Testis (tissue), 3 donors: ENCODE results near the gene EME1. TPM values are rescaled to one million over a fixed set of nuclear protein-coding genes. Genes with fewer than 3 reads are reported as not detected.
"Not testable (repeated sequence)": the region's sequence is repeated elsewhere in the genome, so short reads cannot be mapped to it uniquely, and the experiment has no call there.

Source experiments
- DNase-seq: peaks from one replicate; pipeline ENCODE4 v3.0.0-alpha.2; 2019
- H3K27ac ChIP-seq, 2 donors: fragments of 200-600 bp; sonication (generic); one replicate each; pipeline ENCODE4 v1.5.1; 2019
- H3K27me3 ChIP-seq: fragments of 200-600 bp; sonication (generic); one replicate; pipeline ENCODE4 v1.5.1; 2019
- H3K36me3 ChIP-seq: fragments of 200-600 bp; sonication (generic); one replicate; pipeline ENCODE4 v1.5.1; 2017; ENCODE audit warnings: low read depth; ENCODE audit errors: missing control alignments
- H3K4me1 ChIP-seq: fragments of 200-600 bp; sonication (generic); one replicate; pipeline ENCODE4 v1.5.1; 2019
- H3K4me3 ChIP-seq, 2 donors: fragments of 200-600 bp; sonication (generic); one replicate each; pipeline ENCODE4 v1.5.1; 2017 to 2019
- H3K9me3 ChIP-seq: fragments of 200-600 bp; sonication (generic); one replicate; pipeline ENCODE4 v1.5.1; 2017
- POLR2A ChIP-seq: fragments of 450-650 bp; IDR thresholded peaks from one replicate; pipeline ENCODE4 v1.6.1; 2017; ENCODE audit warnings: antibody characterized with exemption, mild to moderate bottlenecking, moderate library complexity
- WGBS, 2 donors: methylation state at CpG; one replicate each; pipeline ENCODE4 v1.1.5; 2018; 5-methylcytosine and 5-hydroxymethylcytosine counted together
- intact Hi-C: fragments of 100-400 bp; cut with DNase I; formaldehyde crosslinking; loops from one replicate; pipeline ENCODE4 v1.15.1; 2023; ENCODE audit warnings: low total_unique reads
- polyA plus RNA-seq: library from polyadenylated mRNA; stranded (reverse); fragments of 350-450 nt; fragmentation: Illumina TruSeq; extraction: RNeasy Lipid Tissue Mini Kit (QIAGEN cat#74804); gene quantifications from one replicate; pipeline ENCODE4 v1.2.3, GENCODE V29; 2014; ENCODE audit warnings: low read depth, low replicate concordance; ENCODE audit not compliant: insufficient read depth
- small RNA-seq, 2 donors: library from RNA; depleted of rRNA; stranded (forward); fragments of <200 nt; gene quantifications; one replicate each; pipeline ENCODE3, GENCODE V24; 2016
- total RNA-seq, 2 donors: library from RNA; depleted of rRNA; stranded (reverse); fragments of >200 nt; gene quantifications; one replicate each; pipeline ENCODE4 v1.2.3, GENCODE V29; 2016
- TF ChIP-seq, protein P1 (sequence below), 3 experiments: fragments of 450-650 bp in 2 of 3; fragments of 200-600 bp in 1 of 3; sonication (generic) in 1 of 3; IDR thresholded peaks; one replicate each; pipeline ENCODE4 v1.5.1; 2016 to 2019; ENCODE audit warnings: antibody characterized with exemption in 3 of 3, mild to moderate bottlenecking in 2 of 3, moderate library complexity in 1 of 3

The EME1 gene
- total and polyA plus RNA-seq, 3 donors from 2014 or later = 15.6 to 22.8 (median 19.3) TPM

DNA sequence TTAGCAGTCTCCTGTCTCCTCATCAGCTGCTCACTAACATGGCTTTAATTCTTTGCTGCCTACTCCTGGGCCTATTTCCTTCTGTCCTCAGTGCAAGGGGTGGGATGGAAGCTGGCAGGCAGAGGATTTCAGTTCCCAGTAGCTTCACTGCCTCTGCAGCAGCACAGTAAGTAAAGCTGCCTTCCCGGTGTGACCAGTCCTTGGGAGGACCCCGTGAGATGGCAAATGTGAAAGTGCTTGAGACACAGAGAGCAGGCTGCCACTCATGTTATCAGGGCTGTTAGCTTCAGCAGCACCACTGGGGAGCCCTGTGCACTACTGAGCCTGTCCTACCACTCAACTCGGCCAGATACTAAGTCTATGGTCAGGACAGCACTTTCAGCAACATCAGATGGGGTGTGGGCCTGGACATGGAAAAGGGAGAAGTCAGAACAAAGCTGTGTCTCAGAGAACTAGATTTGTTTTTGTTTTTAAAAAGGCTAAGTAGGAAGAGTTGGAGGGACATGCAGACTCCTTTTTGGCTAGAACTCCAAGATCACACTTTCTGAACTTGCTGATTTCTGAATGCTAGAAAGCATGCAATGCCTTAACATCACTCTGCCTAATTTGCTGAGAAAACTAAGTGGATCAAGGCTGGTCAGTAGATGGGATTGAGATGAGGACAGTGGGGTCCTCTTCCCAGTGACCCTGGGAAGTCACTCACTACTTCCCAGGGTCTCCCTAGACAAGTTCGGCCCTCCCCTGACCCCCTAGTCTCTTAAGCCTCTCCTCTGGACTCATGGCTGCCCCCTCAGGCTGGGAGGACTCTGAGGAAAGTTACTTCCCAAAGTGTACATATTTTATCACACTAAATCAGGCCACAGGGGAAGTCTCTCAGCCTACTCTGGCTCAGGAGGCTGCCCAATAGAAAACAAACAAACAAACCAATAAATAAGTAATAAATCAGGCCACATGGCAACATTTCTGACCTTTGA, 54.1 kb downstream of the EME1 start:
- intact Hi-C loops = no loop called here
- Histone ChIP-seq H3K27me3 (no peaks in the 10 kb centered on the region), H3K4me3 (peak overlapping the region; percentile 56 to 72), H3K4me1 (peaks cover 25% of the 10 kb centered on the region), H3K27ac (peak overlapping the region; percentile 73 to 82), H3K9me3 (no peaks in the 10 kb centered on the region), H3K36me3 (no peaks in the 10 kb centered on the region)
- no peak for TF ChIP-seq POLR2A
- TF ChIP-seq, protein P1, sequence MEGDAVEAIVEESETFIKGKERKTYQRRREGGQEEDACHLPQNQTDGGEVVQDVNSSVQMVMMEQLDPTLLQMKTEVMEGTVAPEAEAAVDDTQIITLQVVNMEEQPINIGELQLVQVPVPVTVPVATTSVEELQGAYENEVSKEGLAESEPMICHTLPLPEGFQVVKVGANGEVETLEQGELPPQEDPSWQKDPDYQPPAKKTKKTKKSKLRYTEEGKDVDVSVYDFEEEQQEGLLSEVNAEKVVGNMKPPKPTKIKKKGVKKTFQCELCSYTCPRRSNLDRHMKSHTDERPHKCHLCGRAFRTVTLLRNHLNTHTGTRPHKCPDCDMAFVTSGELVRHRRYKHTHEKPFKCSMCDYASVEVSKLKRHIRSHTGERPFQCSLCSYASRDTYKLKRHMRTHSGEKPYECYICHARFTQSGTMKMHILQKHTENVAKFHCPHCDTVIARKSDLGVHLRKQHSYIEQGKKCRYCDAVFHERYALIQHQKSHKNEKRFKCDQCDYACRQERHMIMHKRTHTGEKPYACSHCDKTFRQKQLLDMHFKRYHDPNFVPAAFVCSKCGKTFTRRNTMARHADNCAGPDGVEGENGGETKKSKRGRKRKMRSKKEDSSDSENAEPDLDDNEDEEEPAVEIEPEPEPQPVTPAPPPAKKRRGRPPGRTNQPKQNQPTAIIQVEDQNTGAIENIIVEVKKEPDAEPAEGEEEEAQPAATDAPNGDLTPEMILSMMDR (IDR thresholded peaks at IDR 0.05) = no peak
- WGBS, 2 donors = 6 to 14% methylated on average over 4 of the region's 4 CpGs
- peak; percentile 60 for DNase-seq

DNA sequence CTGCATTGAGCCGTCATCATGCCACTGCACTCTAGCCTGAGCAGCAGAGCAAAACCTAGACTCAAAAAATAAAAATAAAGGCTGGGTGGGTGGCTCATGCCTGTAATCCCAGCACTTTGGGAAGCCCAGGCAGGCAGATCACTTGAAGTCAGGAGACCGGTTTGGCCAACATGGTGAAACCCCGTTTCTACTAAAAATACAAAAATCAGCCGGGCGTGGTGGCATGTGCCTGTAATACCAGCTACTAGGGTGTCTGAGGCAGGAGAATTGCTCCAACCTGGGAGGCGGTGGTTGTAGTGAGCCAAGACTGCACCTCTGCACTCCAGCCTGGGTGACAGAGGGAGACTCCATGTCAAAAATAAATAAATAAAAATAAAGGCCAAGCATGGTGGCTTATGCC, 55.1 kb downstream of the EME1 start:
- peaks cover 25% of the 10 kb centered on the region for H3K4me1 ChIP-seq
- DNase-seq, H3K27me3 ChIP-seq, H3K36me3 ChIP-seq, intact Hi-C loops, H3K9me3 ChIP-seq, H3K4me3 ChIP-seq: not testable (repeated sequence)
- WGBS, 2 donors = 72 to 83% methylated on average over 6 of the region's 6 CpGs
- H3K27ac ChIP-seq = peak overlapping the region in 1 of 2 donors; percentile 73

DNA sequence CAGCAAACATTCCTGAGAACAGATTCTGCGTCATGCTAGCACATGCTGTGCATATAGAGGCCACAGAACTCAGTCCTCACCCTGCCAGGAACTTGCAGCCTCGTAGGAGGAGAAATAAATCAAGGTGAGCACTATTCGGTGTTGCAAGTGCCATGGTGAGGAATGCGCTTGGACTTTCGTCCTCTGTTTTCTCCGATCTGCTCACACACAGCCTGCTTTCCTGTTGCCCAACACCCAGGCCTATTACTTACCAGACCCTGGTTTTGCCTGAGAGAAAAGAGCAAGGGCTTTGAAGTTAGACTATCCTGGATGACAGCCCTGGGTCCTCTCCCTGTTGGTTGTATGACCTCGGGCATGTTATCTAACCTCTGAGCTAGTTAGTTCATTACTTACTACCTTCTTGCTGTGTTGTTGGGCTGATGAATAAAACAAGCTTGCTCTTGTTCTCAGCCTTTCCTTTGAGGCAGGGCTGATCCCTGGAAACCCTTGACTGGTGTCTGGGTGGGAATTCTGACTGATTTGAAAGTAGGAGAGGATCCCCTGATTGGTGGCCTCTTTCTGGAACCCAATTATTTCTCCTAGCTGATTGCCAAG, 55.9 kb downstream of the EME1 start:
- WGBS, 2 donors = 73 to 79% methylated on average over 7 of the region's 7 CpGs
- Histone ChIP-seq H3K4me3 (no peak overlapping the region), H3K36me3 (no peaks in the 10 kb centered on the region), H3K27ac (no peak overlapping the region), H3K27me3 (no peaks in the 10 kb centered on the region), H3K9me3 (no peaks in the 10 kb centered on the region), H3K4me1 (peaks cover 25% of the 10 kb centered on the region)
- intact Hi-C loops = no loop called here
- no peak for DNase-seq
- no peak for TF ChIP-seq POLR2A
- TF ChIP-seq, protein P1 (IDR thresholded peaks at IDR 0.05) = no peak

DNA sequence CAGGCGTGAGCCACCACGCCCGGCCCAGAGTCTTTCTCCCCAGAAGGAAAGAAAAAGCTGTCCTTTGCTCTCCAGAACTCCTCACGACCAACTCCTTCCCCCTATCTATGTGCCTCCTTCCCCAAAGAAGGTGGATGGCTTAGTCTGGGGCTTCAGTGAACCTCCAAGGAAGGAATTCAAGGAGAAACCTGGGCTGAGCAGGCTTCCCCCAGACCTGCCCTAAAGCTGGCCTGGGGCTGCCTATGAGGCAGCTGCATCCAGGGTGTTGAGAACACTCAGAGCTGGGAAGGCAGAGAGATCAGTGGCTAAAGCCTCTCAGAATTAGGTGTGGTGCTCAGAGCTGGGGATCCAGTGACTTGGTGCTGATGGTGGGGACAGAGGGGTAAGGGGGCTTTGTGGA, 56.8 kb downstream of the EME1 start:
- H3K4me3 ChIP-seq = no peak overlapping the region
- no peak for TF ChIP-seq POLR2A
- TF ChIP-seq, protein P1 (IDR thresholded peaks at IDR 0.05) = no peak
- WGBS, 2 donors = 95 to 96% methylated on average over 3 to 4 of the region's 4 CpGs
- no peaks in the 10 kb centered on the region for H3K9me3 ChIP-seq
- intact Hi-C loops = no loop called here
- H3K4me1 ChIP-seq = peaks cover 24% of the 10 kb centered on the region
- H3K36me3 ChIP-seq = no peaks in the 10 kb centered on the region
- H3K27ac ChIP-seq = no peak overlapping the region
- H3K27me3 ChIP-seq = no peaks in the 10 kb centered on the region
- no peak for DNase-seq

Small RNA genes lying within 50 kb of the gene (small RNA-seq; reads per million reads assigned to genes)
- 0 reads per million in 2 donors for gene RF00019

Other genes starting within 250 kb of the EME1 start
- gene SAMD14, start 243.1 kb upstream of the EME1 start, total RNA-seq = 1 to 10 TPM; 3.2 to 3.3 TPM
- 5.2 TPM for gene SAMD14, start 243.1 kb upstream of the EME1 start, polyA plus RNA-seq
- 10 to 100 TPM; 81.1 to 82.4 TPM for gene PPP1R9B, start 222.6 kb upstream of the EME1 start, total RNA-seq
- gene PPP1R9B, start 222.6 kb upstream of the EME1 start, polyA plus RNA-seq = 49.1 TPM
- 1 to 10 TPM; 2.4 to 7.6 TPM for gene SGCA, start 207.2 kb upstream of the EME1 start, total RNA-seq
- 33.1 TPM for gene SGCA, start 207.2 kb upstream of the EME1 start, polyA plus RNA-seq
- 10 to 100 TPM; 32.5 to 35.1 TPM for gene COL1A1, start 171.6 kb upstream of the EME1 start, total RNA-seq
- 557 TPM for gene COL1A1, start 171.6 kb upstream of the EME1 start, polyA plus RNA-seq
- gene TMEM92, start 98.8 kb upstream of the EME1 start, total RNA-seq = 1 to 10 TPM in 1 of 2 donors, under 1 TPM in 1; 0.93 to 1.5 TPM
- gene TMEM92, start 98.8 kb upstream of the EME1 start, polyA plus RNA-seq = 0.44 TPM
- 10 to 100 TPM; 37.6 to 47.4 TPM for gene XYLT2, start 27.1 kb upstream of the EME1 start, total RNA-seq
- 44.1 TPM for gene XYLT2, start 27.1 kb upstream of the EME1 start, polyA plus RNA-seq
- 10 to 100 TPM; 54.5 to 69.1 TPM for gene MRPL27, start within 50 bp of the EME1 start, total RNA-seq
- 65.1 TPM for gene MRPL27, start within 50 bp of the EME1 start, polyA plus RNA-seq
- gene LRRC59, start 24.3 kb downstream of the EME1 start, total RNA-seq = 10 to 100 TPM; 56.0 to 62.2 TPM
- 74.4 TPM for gene LRRC59, start 24.3 kb downstream of the EME1 start, polyA plus RNA-seq
- gene ACSF2, start 53.0 kb downstream of the EME1 start, total RNA-seq = 10 to 100 TPM; 39.4 to 60.1 TPM
- gene ACSF2, start 53.0 kb downstream of the EME1 start, polyA plus RNA-seq = 37.7 TPM
- gene CHAD, start 95.7 kb downstream of the EME1 start, total RNA-seq = under 1 TPM; 0.79 to 0.81 TPM
- gene CHAD, start 95.7 kb downstream of the EME1 start, polyA plus RNA-seq = 2.9 TPM
- gene RSAD1, start 105.6 kb downstream of the EME1 start, total RNA-seq = 10 to 100 TPM; 35.7 to 38.0 TPM
- gene RSAD1, start 105.6 kb downstream of the EME1 start, polyA plus RNA-seq = 25.3 TPM
- 10 to 100 TPM; 75.9 to 91.7 TPM for gene MYCBPAP, start 135.2 kb downstream of the EME1 start, total RNA-seq
- 315 TPM for gene MYCBPAP, start 135.2 kb downstream of the EME1 start, polyA plus RNA-seq
- gene EPN3, start 159.5 kb downstream of the EME1 start, total RNA-seq = 1 to 10 TPM; 4.9 to 6.3 TPM
- gene EPN3, start 159.5 kb downstream of the EME1 start, polyA plus RNA-seq = 6.3 TPM
- 100 to 1,000 TPM; 207 to 338 TPM for gene SPATA20, start 173.9 kb downstream of the EME1 start, total RNA-seq
- gene SPATA20, start 173.9 kb downstream of the EME1 start, polyA plus RNA-seq = 264 TPM
- 1 to 10 TPM; 1.3 to 1.7 TPM for gene CACNA1G, start 187.5 kb downstream of the EME1 start, total RNA-seq
- 1.7 TPM for gene CACNA1G, start 187.5 kb downstream of the EME1 start, polyA plus RNA-seq